IMR-90 (cell line): ENCODE results near the gene HSPB9. TPM values are rescaled to one million over a fixed set of nuclear protein-coding genes. Genes with fewer than 3 reads are reported as not detected.

ENCODE experiments used
- ATAC-seq: fragments of 200-7000 bp; cut with Tn5 transposase; 2 replicates; pipeline ENCODE4 v1.9.1; 2020; ENCODE audit warnings: low read depth, mild to moderate bottlenecking, moderate library complexity
- BruUV-seq: library from RNA; stranded (reverse); fragments of 400-500 nt; replicated peaks from 2 replicates; lab custom pipeline; 2021; lab: Mats Ljungman, UMichigan
- CTCF ChIA-PET: fragments of 300-600 bp; formaldehyde crosslinking; extraction: SDS; loops from one replicate; lab custom pipeline; 2021; ENCODE audit warnings: antibody characterized with exemption; lab: Yijun Ruan, JAX
- POLR2A ChIA-PET: fragments of 300-600 bp; sonication (Branson Sonifier 250); formaldehyde crosslinking; loops from one replicate; lab custom pipeline; 2022; ENCODE audit warnings: antibody characterized with exemption; ENCODE audit not compliant: unreplicated experiment; lab: Charles Lee
- DNase-seq: peaks from one replicate; pipeline ENCODE4 v3.0.0; 2013
- H2AFZ ChIP-seq: replicated peaks from 2 replicates; pipeline ENCODE3; 2013; ENCODE audit warnings: low read length, mild to moderate bottlenecking; ENCODE audit not compliant: poor library complexity
- H2AK5ac ChIP-seq: 2 replicates; pipeline ENCODE4 v1.6.1; 2013; ENCODE audit warnings: low read depth, low read length, inconsistent platforms
- H2AK9ac ChIP-seq: replicated peaks from 2 replicates; pipeline ENCODE3; 2013; ENCODE audit warnings: mild to moderate bottlenecking, low read depth, low read length, moderate library complexity; ENCODE audit not compliant: poor library complexity
- H2BK120ac ChIP-seq: 2 replicates; pipeline ENCODE4 v1.6.1; 2013; ENCODE audit warnings: low read depth, low read length, inconsistent platforms
- H2BK15ac ChIP-seq: 3 replicates; pipeline ENCODE4 v1.6.1; 2013; ENCODE audit warnings: low read depth, low read length, inconsistent platforms
- H2BK20ac ChIP-seq: 2 replicates; pipeline ENCODE4 v1.6.1; 2013; ENCODE audit warnings: low read depth, mild to moderate bottlenecking, inconsistent platforms, low read length, moderate library complexity
- H2BK5ac ChIP-seq: 2 replicates; pipeline ENCODE4 v1.6.1; 2013; ENCODE audit warnings: mild to moderate bottlenecking, low read depth, low read length, inconsistent platforms; ENCODE audit not compliant: poor library complexity, severe bottlenecking
- H3K14ac ChIP-seq: replicated peaks from 2 replicates; pipeline ENCODE4 v1.6.1; 2013; ENCODE audit warnings: low read depth, low read length, inconsistent platforms
- H3K18ac ChIP-seq: 2 replicates; pipeline ENCODE4 v1.6.1; 2013; ENCODE audit warnings: low read depth, low read length, control low read depth
- H3K23ac ChIP-seq: 2 replicates; pipeline ENCODE4 v1.6.1; 2013; ENCODE audit warnings: low read depth, low read length, inconsistent platforms
- H3K27ac ChIP-seq: 2 replicates; pipeline ENCODE4 v1.5.1; 2013; ENCODE audit warnings: mild to moderate bottlenecking, control low read depth, low read length; ENCODE audit not compliant: insufficient read depth
- H3K27me3 ChIP-seq: 2 replicates; pipeline ENCODE4 v1.6.1; 2013; ENCODE audit warnings: low read length; ENCODE audit not compliant: control insufficient read depth, insufficient read depth
- H3K36me3 ChIP-seq: 2 replicates; pipeline ENCODE4 v1.6.1; 2013; ENCODE audit warnings: low read length, mixed read lengths; ENCODE audit not compliant: control insufficient read depth, insufficient read depth
- H3K4ac ChIP-seq: 2 replicates; pipeline ENCODE4 v1.6.1; 2013; ENCODE audit warnings: low read depth, low read length, inconsistent platforms
- H3K4me1 ChIP-seq: 2 replicates; pipeline ENCODE4 v1.6.1; 2013; ENCODE audit warnings: low read length, mixed read lengths; ENCODE audit not compliant: control insufficient read depth, insufficient read depth
- H3K4me2 ChIP-seq: 2 replicates; pipeline ENCODE4 v1.6.1; 2013; ENCODE audit warnings: low read depth, mild to moderate bottlenecking, control low read depth, low read length, moderate library complexity
- H3K4me3 ChIP-seq: 2 replicates; pipeline ENCODE4 v1.5.1; 2013; ENCODE audit warnings: low read depth, mild to moderate bottlenecking, control low read depth, low read length, moderate library complexity; ENCODE audit not compliant: insufficient read depth
- H3K56ac ChIP-seq: 2 replicates; pipeline ENCODE4 v1.6.1; 2013; ENCODE audit warnings: low read length, inconsistent platforms; ENCODE audit not compliant: insufficient read depth; ENCODE audit errors: extremely low read depth
- H3K79me1 ChIP-seq, 2 experiments: 2 replicates each; pipeline ENCODE4 v1.6.1; 2013; ENCODE audit warnings: low read length in 2 of 2, inconsistent platforms in 1 of 2, low read depth in 1 of 2
- H3K9ac ChIP-seq: 2 replicates; pipeline ENCODE4 v1.6.1; 2013; ENCODE audit warnings: low read depth, low read length, control low read depth
- H3K9me1 ChIP-seq: 2 replicates; pipeline ENCODE4 v1.6.1; 2013; ENCODE audit warnings: low read length, inconsistent platforms; ENCODE audit not compliant: insufficient read depth
- H3K9me3 ChIP-seq: 2 replicates; pipeline ENCODE4 v1.6.1; 2013; ENCODE audit warnings: low read length; ENCODE audit not compliant: control insufficient read depth, insufficient read depth
- H4K20me1 ChIP-seq: 2 replicates; pipeline ENCODE4 v1.6.1; 2013; ENCODE audit warnings: low read length, inconsistent platforms; ENCODE audit not compliant: insufficient read depth
- H4K5ac ChIP-seq: 2 replicates; pipeline ENCODE4 v1.6.1; 2013; ENCODE audit warnings: mild to moderate bottlenecking, low read depth, low read length, control low read depth
- H4K8ac ChIP-seq, 2 experiments: 2 replicates each; pipeline ENCODE4 v1.6.1; 2013; ENCODE audit warnings: low read depth in 2 of 2, low read length in 2 of 2, control low read depth in 1 of 2, inconsistent platforms in 1 of 2
- H4K91ac ChIP-seq: 2 replicates; pipeline ENCODE4 v1.6.1; 2013; ENCODE audit warnings: low read depth, low read length, inconsistent platforms; ENCODE audit not compliant: insufficient read depth
- SMC3 ChIP-seq: fragments of 150-350 bp; IDR thresholded peaks from 2 replicates; pipeline ENCODE4 v1.6.1; 2016; ENCODE audit warnings: low read depth, mild to moderate bottlenecking, antibody characterized with exemption, low read length, moderate library complexity
- WGBS, 2 experiments: methylation state at CpG; one replicate each; pipeline versions ENCODE4 v1.1.5 to v1.1.7; 2013; ENCODE audit warnings: missing lambda C conversion rate in 2 of 2; ENCODE audit not compliant: insufficient read length in 1 of 2; ENCODE audit errors: extremely low coverage in 2 of 2; 5-methylcytosine and 5-hydroxymethylcytosine counted together
- dilution Hi-C: fragments of 300-500 bp; cut with HindIII; formaldehyde crosslinking; loops from one replicate; pipeline ENCODE4 v1.14.3; 2018; ENCODE audit warnings: low sequenced_read_pairs; ENCODE audit not compliant: unreplicated experiment
- in situ Hi-C: fragments of 300-500 bp; cut with MboI; formaldehyde crosslinking; loops from 3 replicates; pipeline ENCODE4 v1.14.3; 2019; ENCODE audit warnings: low sequenced_read_pairs, inconsistent platforms, mixed read lengths
- intact Hi-C: fragments of 100-400 bp; cut with micrococcal nuclease; formaldehyde crosslinking; loops from 2 replicates; pipeline ENCODE4 v1.10.0; 2022
- polyA plus RNA-seq, 3 experiments: library from polyadenylated mRNA; depleted of rRNA; stranded (reverse); fragments of >200 nt; gene quantifications; 2 replicates each; pipeline ENCODE4 v1.2.3, GENCODE V29; 2012; ENCODE audit warnings: low replicate concordance in 1 of 3
- total RNA-seq: library from RNA; depleted of rRNA; stranded (reverse); fragments of >200 nt; gene quantifications from 2 replicates; pipeline ENCODE4 v1.2.3, GENCODE V29; 2012
- TF ChIP-seq, protein P1 (sequence below): conservative IDR thresholded peaks from 2 replicates; pipeline ENCODE4 v1.5.1; 2012; ENCODE audit warnings: mild to moderate bottlenecking, low read depth, low read length, improper control_type of control experiment

The HSPB9 gene
- total and polyA plus RNA-seq, 2 of the 4 experiments (the other 2 are of a cell fraction) = not detected

DNA sequence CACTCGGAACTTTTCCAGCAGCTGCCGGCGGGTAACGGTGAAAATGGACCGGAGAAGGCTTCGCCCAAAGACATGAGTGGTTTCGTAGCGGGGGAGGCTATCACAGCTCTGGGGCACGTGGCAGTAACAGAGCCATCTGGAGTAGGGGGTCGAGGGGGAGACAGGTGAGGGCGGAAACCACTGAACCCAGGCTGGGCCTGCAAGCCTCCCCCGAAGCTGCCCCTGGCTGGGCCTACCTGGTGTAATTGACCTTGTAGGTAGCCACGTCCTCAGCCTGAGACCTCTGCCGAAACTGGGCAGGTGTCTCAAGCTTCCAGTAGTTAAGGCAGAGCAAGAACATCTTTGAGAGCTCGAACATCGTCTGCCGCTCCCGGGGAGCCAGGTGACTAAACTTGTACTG, 3.3 kb upstream of the HSPB9 start:
- H3K14ac ChIP-seq = no peak overlapping the region
- H3K27ac ChIP-seq = no peak overlapping the region
- no peak overlapping the region for H3K4me3 ChIP-seq
- DNase-seq (no peak), ATAC-seq (no peak)
- H4K5ac ChIP-seq = no peak overlapping the region
- H3K56ac ChIP-seq = no peak overlapping the region
- no peak overlapping the region for H2BK20ac ChIP-seq
- dilution Hi-C loops = no loop called here
- no TSS peak for BruUV-seq
- H3K9ac ChIP-seq = no peak overlapping the region
- H3K18ac ChIP-seq = no peak overlapping the region
- H3K9me3 ChIP-seq = no peaks in the 10 kb centered on the region
- H2BK5ac ChIP-seq = no peak overlapping the region
- H4K8ac ChIP-seq = no peak overlapping the region
- TF ChIP-seq, protein P1, sequence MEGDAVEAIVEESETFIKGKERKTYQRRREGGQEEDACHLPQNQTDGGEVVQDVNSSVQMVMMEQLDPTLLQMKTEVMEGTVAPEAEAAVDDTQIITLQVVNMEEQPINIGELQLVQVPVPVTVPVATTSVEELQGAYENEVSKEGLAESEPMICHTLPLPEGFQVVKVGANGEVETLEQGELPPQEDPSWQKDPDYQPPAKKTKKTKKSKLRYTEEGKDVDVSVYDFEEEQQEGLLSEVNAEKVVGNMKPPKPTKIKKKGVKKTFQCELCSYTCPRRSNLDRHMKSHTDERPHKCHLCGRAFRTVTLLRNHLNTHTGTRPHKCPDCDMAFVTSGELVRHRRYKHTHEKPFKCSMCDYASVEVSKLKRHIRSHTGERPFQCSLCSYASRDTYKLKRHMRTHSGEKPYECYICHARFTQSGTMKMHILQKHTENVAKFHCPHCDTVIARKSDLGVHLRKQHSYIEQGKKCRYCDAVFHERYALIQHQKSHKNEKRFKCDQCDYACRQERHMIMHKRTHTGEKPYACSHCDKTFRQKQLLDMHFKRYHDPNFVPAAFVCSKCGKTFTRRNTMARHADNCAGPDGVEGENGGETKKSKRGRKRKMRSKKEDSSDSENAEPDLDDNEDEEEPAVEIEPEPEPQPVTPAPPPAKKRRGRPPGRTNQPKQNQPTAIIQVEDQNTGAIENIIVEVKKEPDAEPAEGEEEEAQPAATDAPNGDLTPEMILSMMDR = no peak
- TF ChIP-seq SMC3 = no peak
- 100% methylated on average over 4 of the region's 18 CpGs; no CpG with 5 or more reads in 1 of the 2 experiments for WGBS, 2 experiments
- in situ Hi-C loops = no loop called here
- peak overlapping the region; percentile 86 for H2AK9ac ChIP-seq
- H2AFZ ChIP-seq = no peak overlapping the region
- peaks cover 3% of the 10 kb centered on the region; the same call in 1 of the 2 replicates for H4K20me1 ChIP-seq
- H3K9me1 ChIP-seq = peaks cover 4% of the 10 kb centered on the region; the same call in 1 of the 2 replicates
- H2BK120ac ChIP-seq = no peak overlapping the region
- peaks cover 10 to 12% of the 10 kb centered on the region in 2 experiments; a peak in 3 of 4 replicates for H3K79me1 ChIP-seq
- no peak overlapping the region for H2BK15ac ChIP-seq
- H3K4me2 ChIP-seq = no peak overlapping the region
- H3K4ac ChIP-seq = no peak overlapping the region
- H3K36me3 ChIP-seq = peaks cover 30% of the 10 kb centered on the region
- H3K4me1 ChIP-seq = peaks cover 7% of the 10 kb centered on the region
- intact Hi-C loops = no loop called here
- H3K23ac ChIP-seq = no peak overlapping the region
- H3K27me3 ChIP-seq = no peaks in the 10 kb centered on the region
- no peak overlapping the region for H4K91ac ChIP-seq
- ChIA-PET CTCF (interaction anchor here (1.6 kb wide), 1 partner anchor 18 kb away, joined by 4 read pairs; no protein-coding TSS in a partner anchor), POLR2A (no interaction called here)
- no peak overlapping the region for H2AK5ac ChIP-seq
